Esophagus muscularis mucosa (tissue), 4 donors: ENCODE measurements around the gene KLHL30. TPM values are rescaled to one million over a fixed set of nuclear protein-coding genes. Genes with fewer than 3 reads are reported as not detected.

Source experiments
- DNase-seq: peaks from one replicate; pipeline ENCODE4 v3.0.0-alpha.2; 2017; ENCODE audit errors: extremely low spot score
- H3K27ac ChIP-seq, 4 donors: fragments of 200-600 bp; sonication (generic); replicated peaks in 1 of 4; 1 replicate in 3 of 4; 2 replicates in 1 of 4; pipeline ENCODE4 v1.5.1; 2016 to 2019; ENCODE audit warnings: mild to moderate bottlenecking in 1 of 4
- H3K27me3 ChIP-seq, 4 donors: fragments of 200-600 bp; sonication (generic); one replicate each; pipeline versions ENCODE4 v1.5.1 to v1.6.0; 2016 to 2019
- H3K36me3 ChIP-seq, 4 donors: fragments of 200-600 bp; sonication (generic); one replicate each; pipeline ENCODE4 v1.5.1; 2016 to 2019
- H3K4me1 ChIP-seq, 4 donors: fragments of 200-600 bp; sonication (generic); one replicate each; pipeline ENCODE4 v1.5.1; 2016 to 2019
- H3K4me3 ChIP-seq, 4 donors: fragments of 200-600 bp; sonication (generic); 1 replicate in 2 of 4; 2 replicates in 2 of 4; pipeline ENCODE4 v1.5.1; 2016 to 2019; ENCODE audit warnings: mild to moderate bottlenecking in 4 of 4, moderate library complexity in 1 of 4
- H3K9me3 ChIP-seq, 4 donors: fragments of 200-600 bp; sonication (generic); 1 replicate in 3 of 4; 2 replicates in 1 of 4; pipeline ENCODE4 v1.5.1; 2016 to 2019
- CTCF ChIP-seq, 3 experiments: fragments of 200-600 bp in 2 of 3; fragments of 450-650 bp in 1 of 3; sonication (generic) in 2 of 3; IDR thresholded peaks; one replicate each; pipeline ENCODE4 v1.5.1; 2017 to 2019; ENCODE audit warnings: antibody characterized with exemption in 3 of 3, mild to moderate bottlenecking in 2 of 3, moderate library complexity in 1 of 3
- EP300 ChIP-seq: sonication (generic); formaldehyde crosslinking; IDR thresholded peaks from one replicate; pipeline ENCODE4 v1.6.1; 2017; ENCODE audit warnings: antibody characterized with exemption
- POLR2A ChIP-seq: fragments of 450-650 bp; IDR thresholded peaks from one replicate; pipeline ENCODE4 v1.6.1; 2017; ENCODE audit warnings: antibody characterized with exemption, moderate library complexity, mild to moderate bottlenecking, low read depth
- POLR2AphosphoS5 ChIP-seq, 2 donors: sonication (generic); formaldehyde crosslinking; IDR thresholded peaks; one replicate each; pipeline ENCODE4 v1.6.1; 2017; ENCODE audit warnings: antibody characterized with exemption in 2 of 2
- whole genome bisulfite sequencing: methylation state at CpG from one replicate; pipeline ENCODE4 v1.1.5; 2018; 5-methylcytosine and 5-hydroxymethylcytosine counted together
- intact Hi-C: fragments of 100-400 bp; cut with DNase I; formaldehyde crosslinking; loops from one replicate; pipeline ENCODE4 v1.15.1; 2023
- total RNA-seq, 4 donors: library from RNA; depleted of rRNA; stranded (reverse); fragments of >200 nt; gene quantifications; one replicate each; pipeline versions ENCODE4 v1.1.0 to v1.2.1, GENCODE V29; 2016

The KLHL30 gene
- total RNA-seq, 4 donors from 2014 or later, result 1.2 to 8.0 (median 4.4) TPM

DNA sequence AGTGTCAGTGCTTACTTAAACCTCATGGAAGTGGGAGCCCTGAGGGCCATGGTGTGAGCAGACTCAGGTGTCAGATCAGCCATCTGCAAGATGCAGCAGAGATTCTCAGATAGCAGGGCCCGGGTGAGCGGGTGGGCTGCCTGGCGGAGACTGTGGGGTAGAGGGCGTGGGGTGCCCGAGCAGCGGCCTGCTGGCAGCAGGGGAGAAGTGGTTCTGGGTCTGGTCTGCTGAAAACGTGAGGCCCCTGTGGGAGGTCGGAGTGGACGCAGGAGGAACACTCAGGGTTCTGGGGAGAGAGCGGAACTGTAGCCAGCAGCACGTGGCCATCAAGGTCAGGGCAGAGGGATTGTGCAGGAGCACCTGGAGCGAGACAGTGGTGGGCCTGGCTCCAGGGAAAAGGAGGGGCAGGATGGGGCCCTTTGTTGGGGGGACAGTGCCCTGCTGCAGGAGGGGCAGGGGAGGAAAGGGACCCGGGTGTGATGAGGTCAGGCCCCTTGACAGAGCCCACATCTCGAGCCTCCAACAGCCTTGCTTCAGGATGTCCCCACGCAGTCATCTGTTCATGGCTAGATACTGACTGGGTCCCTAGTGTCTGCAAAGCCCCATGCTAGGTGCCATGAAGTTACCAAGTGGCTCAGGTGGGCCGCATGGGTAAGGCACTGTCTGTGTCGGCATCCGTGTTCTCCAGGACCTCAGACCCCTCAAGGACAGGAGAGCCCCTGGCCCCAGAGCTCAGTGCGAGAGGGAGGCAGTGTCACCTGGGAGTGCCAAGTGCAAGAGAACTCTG is 41.1 kb upstream of the KLHL30 start:
- TF ChIP-seq POLR2A (no peak), EP300 (no peak), CTCF (IDR thresholded peaks at IDR 0.05) (no peak), POLR2AphosphoS5 (IDR thresholded peaks at IDR 0.05) (no peak)
- no peaks in the 10 kb centered on the region for H3K9me3 ChIP-seq
- no peaks in the 10 kb centered on the region for H3K4me1 ChIP-seq
- no peak overlapping the region for H3K27ac ChIP-seq
- DNase-seq, result peak; percentile 90
- no peaks in the 10 kb centered on the region for H3K27me3 ChIP-seq
- no peak overlapping the region for H3K4me3 ChIP-seq
- intact Hi-C loops, result no loop called here
- 91% methylated on average over 15 of the region's 19 CpGs for WGBS
- peaks cover 0 to 10% (median 7%) of the 10 kb centered on the region in 4 donors for H3K36me3 ChIP-seq

GRCh38 chr2:238097988-238098871 is 40.2 kb upstream of the KLHL30 start:
- intact Hi-C loops, result no loop called here
- H3K27me3 ChIP-seq, result no peaks in the 10 kb centered on the region
- H3K36me3 ChIP-seq, result peaks cover 0 to 10% (median 7%) of the 10 kb centered on the region in 4 donors
- peak; percentile 89 for DNase-seq
- TF ChIP-seq POLR2A, result no peak
- no peak for TF ChIP-seq CTCF (IDR thresholded peaks at IDR 0.05)
- TF ChIP-seq POLR2AphosphoS5 (IDR thresholded peaks at IDR 0.05), result peak in 1 of 2 donors; percentile 15
- no peaks in the 10 kb centered on the region for H3K9me3 ChIP-seq
- 73% methylated on average over 23 of the region's 37 CpGs for WGBS
- peak overlapping the region in 1 of 4 donors; percentile 59 for H3K27ac ChIP-seq
- no peaks in the 10 kb centered on the region for H3K4me1 ChIP-seq
- no peak overlapping the region for H3K4me3 ChIP-seq

- 83% methylated on average over 13 of the region's 17 CpGs for WGBS
- Histone ChIP-seq H3K27ac (peak overlapping the region in 1 of 4 donors; percentile 59), H3K9me3 (no peaks in the 10 kb centered on the region), H3K4me1 (no peaks in the 10 kb centered on the region), H3K4me3 (no peak overlapping the region), H3K36me3 (peaks cover 0 to 10% (median 7%) of the 10 kb centered on the region in 4 donors), H3K27me3 (no peaks in the 10 kb centered on the region)
- intact Hi-C loops, result no loop called here
- no peak for TF ChIP-seq POLR2A
- no peak for TF ChIP-seq EP300
- TF ChIP-seq CTCF (IDR thresholded peaks at IDR 0.05), result no peak
- TF ChIP-seq POLR2AphosphoS5 (IDR thresholded peaks at IDR 0.05), result no peak
- peak; percentile 89 for DNase-seq
Observed at GRCh38 chr2:238098901-238099713, 39.4 kb upstream of the KLHL30 start.

- intact Hi-C loops, result no loop called here
- no peak overlapping the region for H3K4me3 ChIP-seq
- H3K9me3 ChIP-seq, result no peaks in the 10 kb centered on the region
- no peaks in the 10 kb centered on the region for H3K4me1 ChIP-seq
- TF ChIP-seq EP300 (no peak), CTCF (IDR thresholded peaks at IDR 0.05) (no peak), POLR2AphosphoS5 (IDR thresholded peaks at IDR 0.05) (no peak), POLR2A (no peak)
- peaks cover 0 to 6% (median 2%) of the 10 kb centered on the region in 4 donors for H3K36me3 ChIP-seq
- 87% methylated on average over 7 of the region's 10 CpGs for WGBS
- H3K27me3 ChIP-seq, result no peaks in the 10 kb centered on the region
- peak overlapping the region in 1 of 4 donors; percentile 59 for H3K27ac ChIP-seq
- peak; percentile 84 for DNase-seq
Observed at GRCh38 chr2:238099714-238100048, 38.8 kb upstream of the KLHL30 start.
